HepG2 (cell line): ENCODE data around the gene CELSR2. TPM values are rescaled to one million over a fixed set of nuclear protein-coding genes. Genes with fewer than 3 reads are reported as not detected.

ENCODE experiments used
- E2F2 ChIP-seq: sonication (generic); formaldehyde crosslinking; IDR thresholded peaks from 2 replicates; pipeline ENCODE4 v1.4.0; 2020; ENCODE audit warnings: missing genetic modification reagents, borderline replicate concordance
- EZH2 ChIP-seq: conservative IDR thresholded peaks from 2 replicates; pipeline ENCODE4 v1.6.1; 2012; ENCODE audit warnings: mild to moderate bottlenecking, low read depth, low read length, moderate library complexity
- FOXA3 ChIP-seq: IDR thresholded peaks from 2 replicates; pipeline ENCODE4 v1.6.1; 2016; ENCODE audit warnings: missing genetic modification reagents, missing compliant biosample characterization
- HNRNPL ChIP-seq: fragments of 200-400 bp; formaldehyde crosslinking; IDR thresholded peaks from 2 replicates; pipeline ENCODE4 v1.6.1; 2017; ENCODE audit warnings: mild to moderate bottlenecking, low read depth, low read length
- HNRNPLL ChIP-seq: fragments of 200-400 bp; formaldehyde crosslinking; IDR thresholded peaks from 2 replicates; pipeline ENCODE4 v1.6.1; 2017; ENCODE audit warnings: mild to moderate bottlenecking, low read depth, low read length; ENCODE audit not compliant: poor library complexity, severe bottlenecking
- IRF2 ChIP-seq: IDR thresholded peaks from 2 replicates; pipeline ENCODE4 v1.6.1; 2018; ENCODE audit warnings: missing genetic modification reagents, missing compliant biosample characterization
- MBNL3 ChIP-seq: fragments of 250-450 bp; sonication (Bioruptor Pico); conservative IDR thresholded peaks from 2 replicates; pipeline ENCODE4 v1.8.0; 2022; ENCODE audit warnings: mild to moderate bottlenecking, inconsistent platforms
- NRL ChIP-seq: sonication (generic); formaldehyde crosslinking; IDR thresholded peaks from 2 replicates; pipeline ENCODE4 v1.5.0; 2020; ENCODE audit warnings: missing genetic modification reagents, mild to moderate bottlenecking, moderate library complexity, borderline replicate concordance
- POLR2AphosphoS2 ChIP-seq: IDR thresholded peaks from 2 replicates; pipeline ENCODE4 v1.6.1; 2011; ENCODE audit warnings: low read depth, low read length, improper control_type of control experiment
- POLR2AphosphoS5 ChIP-seq: IDR thresholded peaks from 2 replicates; pipeline ENCODE4 v1.6.1; 2012; ENCODE audit warnings: low read depth, low read length
- REL ChIP-seq: sonication (generic); formaldehyde crosslinking; conservative IDR thresholded peaks from 2 replicates; pipeline ENCODE4 v1.8.0; 2022; ENCODE audit warnings: mild to moderate bottlenecking, missing genetic modification reagents, moderate library complexity
- SALL2 ChIP-seq: sonication (generic); formaldehyde crosslinking; IDR thresholded peaks from 2 replicates; pipeline ENCODE4 v1.8.1; 2023; ENCODE audit warnings: mild to moderate bottlenecking, missing genetic modification reagents, inconsistent platforms
- ZMYM3 ChIP-seq: sonication (generic); formaldehyde crosslinking; IDR thresholded peaks from 2 replicates; pipeline ENCODE4 v1.5.1; 2020; ENCODE audit warnings: mild to moderate bottlenecking, missing genetic modification reagents
- ZMYM4 ChIP-seq: sonication (generic); formaldehyde crosslinking; IDR thresholded peaks from 2 replicates; pipeline ENCODE4 v1.8.1; 2023; ENCODE audit warnings: mild to moderate bottlenecking, missing genetic modification reagents
- ZNF362 ChIP-seq: sonication (generic); formaldehyde crosslinking; IDR thresholded peaks from 2 replicates; pipeline ENCODE4 v1.4.0; 2020; ENCODE audit warnings: missing genetic modification reagents, mild to moderate bottlenecking, borderline replicate concordance
- ZNF792 ChIP-seq: IDR thresholded peaks from 2 replicates; pipeline ENCODE4 v1.6.1; 2016
- ZSCAN25 ChIP-seq: sonication (generic); formaldehyde crosslinking; IDR thresholded peaks from 2 replicates; pipeline ENCODE4 v1.8.0; 2022; ENCODE audit warnings: mild to moderate bottlenecking, missing genetic modification reagents
- ZXDC ChIP-seq: sonication (generic); formaldehyde crosslinking; IDR thresholded peaks from 2 replicates; pipeline ENCODE4 v1.5.0; 2020; ENCODE audit warnings: mild to moderate bottlenecking, missing genetic modification reagents
- polyA plus RNA-seq, 8 experiments: library from polyadenylated mRNA; depleted of rRNA in 3 of 8; stranded (reverse) in 7 of 8; unstranded in 1 of 8; fragments of >200 nt; fragmentation: Illumina TruSeq in 4 of 8; extraction: Trizol in 4 of 8; gene quantifications; 2 replicates each; pipeline versions ENCODE4 v1.2.1 to v1.2.3, GENCODE V29; 2011 to 2016; ENCODE audit warnings: low read depth in 4 of 8, missing spikeins in 1 of 8, mixed read lengths in 1 of 8; ENCODE audit not compliant: insufficient read depth in 1 of 8
- total RNA-seq, 5 experiments: library from RNA; depleted of rRNA; stranded (reverse); fragments of >200 nt; fragmentation: Illumina TruSeq; extraction: Trizol; gene quantifications; 2 replicates each; pipeline ENCODE4 v1.2.3, GENCODE V29; 2016; ENCODE audit warnings: low read depth in 1 of 5
- TF ChIP-seq, protein P1 (sequence below): sonication (generic); formaldehyde crosslinking; IDR thresholded peaks from 2 replicates; pipeline ENCODE4 v1.5.1; 2020; ENCODE audit warnings: missing genetic modification reagents, mild to moderate bottlenecking, borderline replicate concordance

Gene CELSR2
- total and polyA plus RNA-seq, 2 of the 13 experiments (the other 11 are each of a cell fraction or from before 2014, with no cell fraction given) = 4.0 to 6.6 TPM

GRCh38 chr1:109282952-109283747 lies 33.8 kb downstream of the CELSR2 start, which contains the start of gene PSRC1 (continued):
- no peak for TF ChIP-seq ZXDC
- TF ChIP-seq ZMYM3 (CRISPR knock-in tag) = peak; percentile 32; the same call in 1 of the 2 replicates
- no peak for TF ChIP-seq ZNF362 (CRISPR knock-in tag)
- peak; percentile 85 for TF ChIP-seq POLR2AphosphoS5
- 0 out of 2 replicates have a peak, but pooled peaks have one; percentile 19 for TF ChIP-seq E2F2
- TF ChIP-seq POLR2AphosphoS2 = no peak
- TF ChIP-seq IRF2 = peak; percentile 55
- peak; percentile 86 for TF ChIP-seq ZMYM4 (CRISPR knock-in tag)
- peak; percentile 47; the same call in 1 of the 2 replicates for TF ChIP-seq NRL (CRISPR knock-in tag)
- TF ChIP-seq HNRNPL = peak; percentile 79; the same call in 1 of the 2 replicates
- no peak for TF ChIP-seq EZH2
- TF ChIP-seq FOXA3 (CRISPR knock-in tag) = peak; percentile 61
- peak; percentile 70 for TF ChIP-seq SALL2 (CRISPR knock-in tag)
- TF ChIP-seq ZSCAN25 = 0 out of 2 replicates have a peak, but pooled peaks have one; percentile 55
- TF ChIP-seq, protein P1, sequence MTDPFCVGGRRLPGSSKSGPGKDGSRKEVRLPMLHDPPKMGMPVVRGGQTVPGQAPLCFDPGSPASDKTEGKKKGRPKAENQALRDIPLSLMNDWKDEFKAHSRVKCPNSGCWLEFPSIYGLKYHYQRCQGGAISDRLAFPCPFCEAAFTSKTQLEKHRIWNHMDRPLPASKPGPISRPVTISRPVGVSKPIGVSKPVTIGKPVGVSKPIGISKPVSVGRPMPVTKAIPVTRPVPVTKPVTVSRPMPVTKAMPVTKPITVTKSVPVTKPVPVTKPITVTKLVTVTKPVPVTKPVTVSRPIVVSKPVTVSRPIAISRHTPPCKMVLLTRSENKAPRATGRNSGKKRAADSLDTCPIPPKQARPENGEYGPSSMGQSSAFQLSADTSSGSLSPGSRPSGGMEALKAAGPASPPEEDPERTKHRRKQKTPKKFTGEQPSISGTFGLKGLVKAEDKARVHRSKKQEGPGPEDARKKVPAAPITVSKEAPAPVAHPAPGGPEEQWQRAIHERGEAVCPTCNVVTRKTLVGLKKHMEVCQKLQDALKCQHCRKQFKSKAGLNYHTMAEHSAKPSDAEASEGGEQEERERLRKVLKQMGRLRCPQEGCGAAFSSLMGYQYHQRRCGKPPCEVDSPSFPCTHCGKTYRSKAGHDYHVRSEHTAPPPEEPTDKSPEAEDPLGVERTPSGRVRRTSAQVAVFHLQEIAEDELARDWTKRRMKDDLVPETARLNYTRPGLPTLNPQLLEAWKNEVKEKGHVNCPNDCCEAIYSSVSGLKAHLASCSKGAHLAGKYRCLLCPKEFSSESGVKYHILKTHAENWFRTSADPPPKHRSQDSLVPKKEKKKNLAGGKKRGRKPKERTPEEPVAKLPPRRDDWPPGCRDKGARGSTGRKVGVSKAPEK = no peak
- TF ChIP-seq HNRNPLL = peak; percentile 82
- peak; percentile 73; the same call in 1 of the 2 replicates for TF ChIP-seq ZNF792 (CRISPR knock-in tag)
- TF ChIP-seq MBNL3 (CRISPR knock-in tag) = no peak
- peak; percentile 82 for TF ChIP-seq REL (CRISPR knock-in tag)
